Measurements from ENCODE around the gene C4orf50. TPM values are rescaled to one million over a fixed set of nuclear protein-coding genes. Genes with fewer than 3 reads are reported as not detected.

The C4orf50 gene
- total and polyA plus RNA-seq, 2 of the 8 experiments (the other 6 are each of a cell fraction or from before 2014, with no cell fraction given) = 0.08 to 0.22 TPM

GRCh38 chr4:5852523-5853202 lies 165.6 kb downstream of the C4orf50 start:
- no peak overlapping the region for H3K27ac ChIP-seq (ENCODE audit: low read depth, low read length)
- H2BK12ac ChIP-seq (ENCODE audit: low read depth, low read length) = no peak overlapping the region
- H3K79me1 ChIP-seq (ENCODE audit: low read depth, low read length) = peaks cover 4% of the 10 kb centered on the region
- ChIA-PET POLR2A (ENCODE audit: partially characterized antibody) (interaction anchor here (0.6 kb wide), 1 partner anchor 9 kb away, joined by 4 read pairs; no protein-coding TSS in a partner anchor), CTCF (ENCODE audit: partially characterized antibody) (interaction anchor here (0.6 to 1.0 kb wide), 3 partner anchors 99 to 126 kb away, joined by 3 to 4 read pairs (median 3); no protein-coding TSS in a partner anchor)
- H2BK120ac ChIP-seq (replicated peaks; ENCODE audit: low read depth, low read length) = no peak overlapping the region
- H2BK20ac ChIP-seq (ENCODE audit: low read length) = no peak overlapping the region
- H2BK5ac ChIP-seq (ENCODE audit: low read depth, low read length) = no peak overlapping the region
- peaks cover 11 to 54% (median 41%) of the 10 kb centered on the region in 4 experiments for H3K36me3 ChIP-seq (ENCODE audit: control insufficient read depth in 2 of 4, insufficient read depth in 4 of 4, low read length in 3 of 4)
- no peaks in the 10 kb centered on the region for H3K4me1 ChIP-seq (replicated peaks in 1 of 4; ENCODE audit: control insufficient read depth in 3 of 4, insufficient read depth in 4 of 4, low read length in 3 of 4)
- no peak overlapping the region for H2AK5ac ChIP-seq (ENCODE audit: low read depth, low read length)
- H3K4me2 ChIP-seq (ENCODE audit: insufficient read depth in 1 of 2, low read depth in 2 of 2, low read length in 2 of 2) = no peak overlapping the region
- H4K91ac ChIP-seq (replicated peaks; ENCODE audit: insufficient read length, low read length) = no peak overlapping the region
- no peak overlapping the region for H3K18ac ChIP-seq (ENCODE audit: extremely low read depth, low read length)
- H3K4me3 ChIP-seq (ENCODE audit: extremely low read depth in 1 of 4, insufficient read depth in 2 of 4, low read depth in 3 of 4, low read length in 4 of 4) = no peak overlapping the region
- no peak overlapping the region for H3K23ac ChIP-seq (ENCODE audit: insufficient read length)
- 86% methylated on average over 9 of the region's 9 CpGs; no CpG with 5 or more reads in 1 of the 2 experiments for WGBS, 2 experiments (ENCODE audit: extremely low coverage in 1 of 2, insufficient coverage in 1 of 2, insufficient read length in 1 of 2, insufficient replicate concordance in 2 of 2, low coverage in 1 of 2, low lambda C conversion rate in 2 of 2, missing lambda C conversion rate in 1 of 2)
- no peak overlapping the region for H4K5ac ChIP-seq (ENCODE audit: insufficient read length, low read depth, low read length)
- no peak overlapping the region for H4K8ac ChIP-seq (ENCODE audit: extremely low read depth, insufficient read depth, low read length)
- H3K56ac ChIP-seq (replicated peaks; ENCODE audit: insufficient read length, low read depth, low read length) = no peak overlapping the region
- H3K23me2 ChIP-seq (ENCODE audit: low read depth, low read length) = peaks cover 13% of the 10 kb centered on the region; the same call in 1 of the 2 replicates
- H2BK15ac ChIP-seq (ENCODE audit: low read length) = no peak overlapping the region
- H3K9ac ChIP-seq (replicated peaks in 1 of 4; ENCODE audit: extremely low read depth in 1 of 4, low read depth in 3 of 4, low read length in 3 of 4) = no peak overlapping the region
- H2AFZ ChIP-seq (ENCODE audit: low read length) = no peak overlapping the region
- H3K14ac ChIP-seq (ENCODE audit: insufficient read length) = no peak overlapping the region
- FAIRE-seq = no peak
- H3K4ac ChIP-seq (replicated peaks; ENCODE audit: insufficient read length, low read depth, low read length) = no peak overlapping the region
- DNase-seq (ENCODE audit: low read depth in 1 of 2, low spot score in 2 of 2) = no peak
- no peaks in the 10 kb centered on the region; a peak in 1 of 4 replicates for H3K9me3 ChIP-seq (ENCODE audit: insufficient read depth in 2 of 2, low read depth in 1 of 2, low read length in 1 of 2)
- H3K79me2 ChIP-seq (ENCODE audit: control insufficient read depth in 1 of 2, insufficient read depth in 2 of 2, low read length in 2 of 2) = peaks cover 0 to 12% of the 10 kb centered on the region in 2 experiments; a peak in 3 of 4 replicates
- no peaks in the 10 kb centered on the region for H3K27me3 ChIP-seq (replicated peaks in 1 of 4; ENCODE audit: control insufficient read depth in 3 of 4, extremely low read depth in 1 of 4, insufficient read depth in 3 of 4, low read length in 3 of 4)
- TF ChIP-seq CREB1 (IDR thresholded peaks at IDR 0.05) = no peak
- TF ChIP-seq POLR2AphosphoS5 (IDR thresholded peaks at IDR 0.05; ENCODE audit: low read depth, low read length) = no peak
- no peak for TF ChIP-seq PHF8 (conservative IDR thresholded peaks at IDR 0.05; ENCODE audit: low read depth, low read length)
- TF ChIP-seq JUND (IDR thresholded peaks at IDR 0.05; ENCODE audit: low read length) = no peak
- TF ChIP-seq BRCA1 (IDR thresholded peaks at IDR 0.05; ENCODE audit: low read depth, low read length) = no peak
- no peak for TF ChIP-seq POU5F1 (IDR thresholded peaks at IDR 0.05; ENCODE audit: low read depth, low read length)
- peaks cover 5 to 16% of the 10 kb centered on the region in 2 experiments for H4K20me1 ChIP-seq (replicated peaks in 1 of 2; ENCODE audit: control insufficient read depth in 1 of 2, insufficient read depth in 2 of 2, low read length in 2 of 2)

Data from H1 (cell line).